Stromal cell of bone marrow (primary cell): Measurements from ENCODE around the gene KCNJ10.
"Not testable (repeated sequence)": the region's sequence is repeated elsewhere in the genome, so short reads cannot be mapped to it uniquely, and the experiment has no call there.

Experiments
- DNase-seq: peaks from one replicate; pipeline ENCODE4 v3.0.0-alpha.2; 2012; ENCODE audit warnings: low read depth

KCNJ10 gene

GRCh38 chr1:160061369-160062229 lies 8.4 kb downstream of the KCNJ10 start:
- DNase-seq: no peak

- no peak for DNase-seq
Observed at GRCh38 chr1:160058087-160058486, 11.9 kb downstream of the KCNJ10 start.

- no peak for DNase-seq
Observed at GRCh38 chr1:160056648-160057169, 13.3 kb downstream of the KCNJ10 start.

GRCh38 chr1:160053548-160054365 lies 16.2 kb downstream of the KCNJ10 start:
- DNase-seq: no peak

- DNase-seq: no peak
Observed at GRCh38 chr1:160052936-160053335, 17.0 kb downstream of the KCNJ10 start.

- no peak for DNase-seq
Observed at GRCh38 chr1:160050619-160051018, 19.3 kb downstream of the KCNJ10 start.

GRCh38 chr1:160050182-160050581 lies 19.8 kb downstream of the KCNJ10 start:
- not testable (repeated sequence) for DNase-seq

- DNase-seq: no peak
Observed at GRCh38 chr1:160049101-160049500, 20.9 kb downstream of the KCNJ10 start.

- no peak for DNase-seq
Observed at GRCh38 chr1:160048335-160048734, 21.6 kb downstream of the KCNJ10 start.

- DNase-seq: no peak
Observed at GRCh38 chr1:160047111-160047991, 22.6 kb downstream of the KCNJ10 start.

GRCh38 chr1:160046494-160047110 lies 23.4 kb downstream of the KCNJ10 start:
- peak; percentile 27 for DNase-seq

GRCh38 chr1:160045653-160046052 lies 24.3 kb downstream of the KCNJ10 start:
- no peak for DNase-seq

GRCh38 chr1:160043543-160043942 lies 26.4 kb downstream of the KCNJ10 start:
- DNase-seq: no peak

GRCh38 chr1:160040476-160040875 lies 29.5 kb downstream of the KCNJ10 start:
- DNase-seq: no peak

GRCh38 chr1:160032165-160032820 lies 37.7 kb downstream of the KCNJ10 start:
- no peak for DNase-seq

- peak; percentile 86 for DNase-seq
Observed at GRCh38 chr1:160031365-160032164, 38.4 kb downstream of the KCNJ10 start, which contains the start of gene PIGM. TSS of gene PIGM (minus strand) at chr1:160031990. CDS start at chr1:160031739, 251 bp downstream.

- DNase-seq: no peak
Observed at GRCh38 chr1:160030657-160031364, 39.1 kb downstream of the KCNJ10 start.

GRCh38 chr1:160028426-160028825 lies 41.5 kb downstream of the KCNJ10 start:
- DNase-seq: no peak

- no peak for DNase-seq
Observed at GRCh38 chr1:160025314-160025713, 44.6 kb downstream of the KCNJ10 start.
